ENCODE results near the gene NOL9. TPM values are rescaled to one million over a fixed set of nuclear protein-coding genes. Genes with fewer than 3 reads are reported as not detected.
"Not testable (repeated sequence)": the region's sequence is repeated elsewhere in the genome, so short reads cannot be mapped to it uniquely, and the experiment has no call there.

NOL9 gene
- total and polyA plus RNA-seq, 4 donors, result 13.2 to 26.2 (median 23.7) TPM

DNA sequence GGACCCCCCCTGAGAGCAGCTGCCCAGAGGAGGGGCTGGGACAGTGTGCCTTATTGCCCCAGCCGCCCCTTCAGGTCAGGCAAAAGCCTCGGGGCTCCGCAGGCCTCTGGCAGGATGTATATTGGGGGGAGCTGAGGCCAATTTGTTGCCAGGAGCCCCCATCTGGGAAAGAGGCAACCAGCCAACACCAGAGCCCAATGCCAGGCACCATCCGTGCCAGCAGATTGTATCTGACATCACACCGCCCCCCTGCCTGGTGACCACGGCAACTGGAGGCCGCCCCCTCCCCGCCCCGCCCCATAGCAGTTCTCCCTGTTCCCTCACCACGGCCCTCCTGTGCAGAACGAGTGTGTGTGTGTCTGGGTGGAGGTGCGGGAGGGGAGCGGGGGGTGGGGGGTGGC, 59.3 kb downstream of the NOL9 start:
- 28% methylated on average over 2 of the region's 13 CpGs for WGBS (ENCODE audit: insufficient coverage)
- H3K36me3 ChIP-seq (ENCODE audit: control insufficient read depth, insufficient read depth, low read length), result peaks cover 12% of the 10 kb centered on the region
- peak in 2 of 6 donors; percentile 78 to 79 for DNase-seq (ENCODE audit: low read depth in 4 of 6, low spot score in 6 of 6)
- H3K4me3 ChIP-seq (ENCODE audit: low read depth, low read length), result no peak overlapping the region
- no peak overlapping the region for H3K27ac ChIP-seq (ENCODE audit: low read depth, low read length)
- H3K4me1 ChIP-seq (ENCODE audit: control insufficient read depth, insufficient read depth, low read length), result peaks cover 70% of the 10 kb centered on the region
- no peaks in the 10 kb centered on the region for H3K9me3 ChIP-seq (ENCODE audit: control insufficient read depth, insufficient read depth, low read length)
- H3K27me3 ChIP-seq (ENCODE audit: control insufficient read depth, insufficient read depth, low read length), result peaks cover 3% of the 10 kb centered on the region

DNA sequence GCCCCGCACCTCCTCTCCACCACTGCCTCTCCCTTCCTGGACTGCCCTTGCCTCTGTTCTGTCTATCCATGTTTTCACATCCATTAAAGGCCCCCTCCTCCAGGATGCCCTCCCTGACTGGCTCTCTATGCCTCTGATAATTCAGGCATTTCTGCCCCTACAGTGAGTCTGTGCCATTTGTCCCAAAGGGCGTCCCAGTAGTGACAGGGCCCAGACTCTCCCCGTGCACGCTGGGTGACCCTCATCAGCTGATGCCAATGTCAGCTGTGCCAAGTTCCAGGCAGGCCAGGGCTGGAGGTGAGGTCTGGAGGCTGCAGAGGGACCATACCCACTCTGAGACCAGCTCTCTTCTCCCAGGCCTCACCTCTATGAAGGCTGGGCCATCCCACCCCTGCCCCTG, 59.7 kb downstream of the NOL9 start:
- Histone ChIP-seq H3K9me3 (ENCODE audit: control insufficient read depth, insufficient read depth, low read length) (no peaks in the 10 kb centered on the region), H3K4me3 (ENCODE audit: low read depth, low read length) (no peak overlapping the region), H3K4me1 (ENCODE audit: control insufficient read depth, insufficient read depth, low read length) (peaks cover 74% of the 10 kb centered on the region), H3K36me3 (ENCODE audit: control insufficient read depth, insufficient read depth, low read length) (peaks cover 12% of the 10 kb centered on the region), H3K27ac (ENCODE audit: low read depth, low read length) (no peak overlapping the region), H3K27me3 (ENCODE audit: control insufficient read depth, insufficient read depth, low read length) (peaks cover 3% of the 10 kb centered on the region)
- 37% methylated on average over 3 of the region's 4 CpGs for WGBS (ENCODE audit: insufficient coverage)
- DNase-seq (ENCODE audit: low read depth in 4 of 6, low spot score in 6 of 6), result peak in 1 of 6 donors; percentile 14

DNA sequence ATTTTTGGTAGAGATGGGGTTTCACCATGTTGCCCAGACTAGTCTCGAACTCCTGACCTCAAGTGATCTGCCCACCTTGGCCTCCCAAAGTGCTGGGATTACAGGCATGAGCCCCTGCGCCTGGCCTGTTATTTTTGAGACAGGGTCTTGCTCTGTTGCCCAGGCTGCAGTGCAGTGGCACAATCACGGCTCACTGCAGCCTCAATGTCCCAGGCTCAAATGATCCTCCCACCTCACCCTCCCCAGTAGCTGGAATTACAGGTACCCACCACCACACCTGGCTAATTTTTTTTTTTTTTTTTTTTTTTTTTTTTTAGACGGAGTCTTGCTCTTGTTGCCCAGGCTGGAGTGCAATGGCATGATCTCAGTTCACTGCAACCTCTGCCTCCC, 60.5 kb downstream of the NOL9 start:
- H3K9me3 ChIP-seq (ENCODE audit: control insufficient read depth, insufficient read depth, low read length); H3K4me3 ChIP-seq (ENCODE audit: low read depth, low read length); H3K27ac ChIP-seq (ENCODE audit: low read depth, low read length); DNase-seq (ENCODE audit: low read depth in 4 of 6, low spot score in 6 of 6); H3K27me3 ChIP-seq (ENCODE audit: control insufficient read depth, insufficient read depth, low read length): not testable (repeated sequence)
- Histone ChIP-seq H3K4me1 (ENCODE audit: control insufficient read depth, insufficient read depth, low read length) (peaks cover 74% of the 10 kb centered on the region), H3K36me3 (ENCODE audit: control insufficient read depth, insufficient read depth, low read length) (peaks cover 19% of the 10 kb centered on the region)
- 100% methylated on average over 1 of the region's 4 CpGs for WGBS (ENCODE audit: insufficient coverage)

DNA sequence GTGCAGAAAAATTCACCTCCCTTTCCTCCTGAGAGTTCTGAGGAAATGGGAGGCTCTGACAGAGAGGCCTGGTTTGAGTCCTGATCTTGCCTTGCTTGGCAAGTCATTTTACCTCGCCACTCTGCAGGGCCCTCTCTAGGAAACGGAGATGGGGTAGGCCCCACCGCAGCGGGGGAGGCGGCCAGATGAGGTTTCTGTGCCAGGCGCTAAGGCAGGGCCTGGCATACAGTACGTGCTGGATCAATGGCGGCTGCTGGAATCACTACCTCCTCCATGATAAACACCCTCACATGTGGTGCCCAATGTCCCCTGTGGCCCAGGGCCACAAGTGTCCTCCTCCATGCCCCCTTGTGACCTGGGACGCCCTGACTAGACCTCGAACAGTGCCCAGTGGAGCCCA, 62.3 kb downstream of the NOL9 start:
- peaks cover 22% of the 10 kb centered on the region for H3K36me3 ChIP-seq (ENCODE audit: control insufficient read depth, insufficient read depth, low read length)
- peaks cover 3% of the 10 kb centered on the region for H3K27me3 ChIP-seq (ENCODE audit: control insufficient read depth, insufficient read depth, low read length)
- H3K4me3 ChIP-seq (ENCODE audit: low read depth, low read length), result no peak overlapping the region
- peaks cover 61% of the 10 kb centered on the region for H3K4me1 ChIP-seq (ENCODE audit: control insufficient read depth, insufficient read depth, low read length)
- H3K27ac ChIP-seq (ENCODE audit: low read depth, low read length), result no peak overlapping the region
- no peak for DNase-seq (ENCODE audit: low read depth in 4 of 6, low spot score in 6 of 6)
- 68% methylated on average over 6 of the region's 10 CpGs for WGBS (ENCODE audit: insufficient coverage)
- no peaks in the 10 kb centered on the region for H3K9me3 ChIP-seq (ENCODE audit: control insufficient read depth, insufficient read depth, low read length)

DNA sequence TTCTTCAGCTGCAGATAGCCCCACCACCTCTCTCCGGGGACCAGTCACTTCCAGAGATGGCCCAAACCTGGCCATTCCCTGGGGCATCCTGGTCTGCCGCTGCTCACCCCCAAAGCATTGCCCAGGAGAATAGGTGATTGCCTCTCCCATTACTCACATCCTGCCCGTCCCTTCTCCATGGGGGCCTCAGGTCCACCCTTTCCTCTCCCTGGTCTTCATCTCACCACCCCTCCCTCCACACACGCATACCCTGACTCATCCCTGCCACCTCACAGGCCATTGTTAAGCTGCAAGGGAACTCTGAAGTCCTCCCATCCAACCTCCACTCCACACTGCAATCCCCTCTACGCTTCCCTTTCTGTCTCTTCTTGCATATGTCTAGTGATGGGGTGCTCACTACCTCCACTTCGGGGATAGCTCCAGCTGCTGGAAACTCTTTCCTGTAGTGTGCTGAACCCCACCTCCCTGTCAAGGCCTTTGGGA, 62.8 kb downstream of the NOL9 start, which contains the start of gene PLEKHG5:
Gene PLEKHG5, minus strand, starts transcription at position 188 of the 483 bp plus-strand sequence. CDS start 14,096 bp downstream, outside the sequence.
- H3K4me3 ChIP-seq (ENCODE audit: low read depth, low read length), result peak within 1 kb of the TSS; percentile 39
- no peak within 1 kb of the TSS for H3K27ac ChIP-seq (ENCODE audit: low read depth, low read length)
- H3K4me1 ChIP-seq (ENCODE audit: control insufficient read depth, insufficient read depth, low read length), result peaks cover 60% of the 10 kb centered on the region

DNA sequence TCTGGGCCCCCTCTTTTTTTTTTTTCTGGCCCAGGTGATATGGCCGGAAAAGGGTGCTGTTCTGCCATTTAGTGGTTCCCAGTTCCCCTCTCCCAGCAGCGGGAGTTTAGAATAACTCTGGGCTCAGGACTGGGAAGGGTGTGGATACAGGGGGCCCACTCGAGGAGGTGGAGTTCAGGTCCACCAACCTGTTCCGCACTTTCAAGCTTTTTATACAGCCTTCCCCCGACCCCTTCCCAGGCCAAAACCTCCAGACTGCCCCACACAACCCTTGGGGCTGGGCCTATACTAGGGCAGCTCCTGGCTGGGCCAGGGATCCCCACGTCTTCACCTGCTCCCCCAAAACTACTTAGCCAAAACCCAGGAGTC, 63.2 kb downstream of the NOL9 start:
- Histone ChIP-seq H3K4me1 (ENCODE audit: control insufficient read depth, insufficient read depth, low read length) (peaks cover 60% of the 10 kb centered on the region), H3K27ac (ENCODE audit: low read depth, low read length) (no peak overlapping the region)
- WGBS (ENCODE audit: insufficient coverage), result 49% methylated on average over 3 of the region's 6 CpGs

More for the DNA sequence above, 62.8 kb downstream of the NOL9 start, which contains the start of gene PLEKHG5:
- H3K9me3 ChIP-seq (ENCODE audit: control insufficient read depth, insufficient read depth, low read length), result no peaks in the 10 kb centered on the region
- no peak for DNase-seq (ENCODE audit: low read depth in 4 of 6, low spot score in 6 of 6)
- 67% methylated on average over 6 of the region's 6 CpGs for WGBS (ENCODE audit: insufficient coverage)
- H3K36me3 ChIP-seq (ENCODE audit: control insufficient read depth, insufficient read depth, low read length), result peaks cover 22% of the 10 kb centered on the region
- peaks cover under 1% of the 10 kb centered on the region for H3K27me3 ChIP-seq (ENCODE audit: control insufficient read depth, insufficient read depth, low read length)

DNA sequence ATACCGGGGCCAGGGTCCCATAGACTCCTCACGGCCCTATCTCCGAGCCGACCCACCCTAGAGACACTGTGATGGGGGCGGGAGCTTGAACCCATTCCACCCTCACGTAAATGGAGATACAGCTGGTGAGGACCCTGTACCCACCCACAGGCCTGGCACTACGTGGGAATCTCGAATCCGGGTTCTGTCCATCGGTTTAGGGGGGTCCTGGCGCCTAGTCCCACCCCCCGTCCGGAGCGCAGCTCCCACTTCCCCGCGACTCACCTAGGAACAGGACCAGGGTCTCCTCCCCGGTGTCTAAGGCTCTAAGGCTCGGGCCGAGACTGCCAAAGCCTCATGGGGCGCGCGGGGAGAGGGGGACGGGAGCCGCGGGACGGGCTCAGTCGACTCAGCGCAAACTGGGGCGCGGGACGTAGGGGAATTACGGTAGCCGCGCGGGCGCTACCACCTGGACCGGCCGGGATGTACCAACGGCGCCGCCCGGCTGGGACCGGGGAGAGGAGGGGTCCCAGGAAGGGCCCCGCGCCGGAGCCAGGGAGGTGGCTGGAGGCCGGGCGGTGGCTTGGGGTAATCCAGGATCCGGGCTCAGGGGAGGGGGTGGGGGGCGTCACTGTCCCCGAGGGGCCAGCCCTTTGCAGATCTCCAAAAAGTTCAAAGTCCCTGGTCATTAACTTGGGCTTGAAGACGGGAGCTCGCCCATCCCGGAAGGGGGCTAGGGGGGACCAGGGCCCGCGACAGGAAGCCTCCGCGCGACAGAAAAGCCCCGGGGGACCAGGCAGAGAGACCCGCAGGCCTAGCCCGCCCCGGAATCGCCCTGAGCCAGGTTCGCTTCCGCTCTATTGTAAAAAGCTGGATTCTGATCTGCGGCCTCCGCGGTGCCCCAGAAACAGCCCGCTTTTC, 63.9 kb downstream of the NOL9 start:
- no peak overlapping the region for H3K27ac ChIP-seq (ENCODE audit: low read depth, low read length)

More for the DNA sequence above, 63.2 kb downstream of the NOL9 start:
- H3K36me3 ChIP-seq (ENCODE audit: control insufficient read depth, insufficient read depth, low read length), result peaks cover 22% of the 10 kb centered on the region
- no peak for DNase-seq (ENCODE audit: low read depth in 4 of 6, low spot score in 6 of 6)
- no peaks in the 10 kb centered on the region for H3K9me3 ChIP-seq (ENCODE audit: control insufficient read depth, insufficient read depth, low read length)
- peaks cover 4% of the 10 kb centered on the region for H3K27me3 ChIP-seq (ENCODE audit: control insufficient read depth, insufficient read depth, low read length)
- H3K4me3 ChIP-seq (ENCODE audit: low read depth, low read length), result peak overlapping the region; percentile 39

DNA sequence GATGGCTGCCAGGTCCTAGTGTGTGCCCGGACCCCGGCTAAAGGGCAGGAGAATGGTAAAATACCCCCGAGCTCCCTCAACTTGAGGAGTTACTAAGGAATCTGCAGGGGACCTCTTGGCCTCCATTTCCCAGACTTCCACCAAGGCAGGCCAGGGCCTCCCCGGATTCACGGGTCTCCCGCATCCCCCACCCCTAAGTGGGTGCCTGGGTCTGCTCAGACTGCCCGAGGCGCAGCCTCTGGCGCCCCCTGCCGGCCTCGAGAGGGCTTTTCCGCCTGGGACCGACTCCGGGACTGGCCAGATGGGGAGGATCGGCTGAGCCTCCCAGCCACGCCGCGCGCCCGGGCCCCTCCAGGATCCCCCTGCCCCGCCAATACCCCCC, 64.5 kb downstream of the NOL9 start:
- Histone ChIP-seq H3K27me3 (ENCODE audit: control insufficient read depth, insufficient read depth, low read length) (peaks cover 12% of the 10 kb centered on the region), H3K27ac (ENCODE audit: low read depth, low read length) (no peak overlapping the region), H3K36me3 (ENCODE audit: control insufficient read depth, insufficient read depth, low read length) (peaks cover 19% of the 10 kb centered on the region), H3K9me3 (ENCODE audit: control insufficient read depth, insufficient read depth, low read length) (no peaks in the 10 kb centered on the region), H3K4me3 (ENCODE audit: low read depth, low read length) (peak overlapping the region; percentile 39), H3K4me1 (ENCODE audit: control insufficient read depth, insufficient read depth, low read length) (peaks cover 57% of the 10 kb centered on the region)
- 9% methylated on average over 21 of the region's 21 CpGs for whole genome bisulfite sequencing (ENCODE audit: insufficient coverage)
- peak in 2 of 6 donors; percentile 82 to 88 for DNase-seq (ENCODE audit: low read depth in 4 of 6, low spot score in 6 of 6)

More for the DNA sequence above, 63.9 kb downstream of the NOL9 start:
- peaks cover 22% of the 10 kb centered on the region for H3K36me3 ChIP-seq (ENCODE audit: control insufficient read depth, insufficient read depth, low read length)
- peaks cover 59% of the 10 kb centered on the region for H3K4me1 ChIP-seq (ENCODE audit: control insufficient read depth, insufficient read depth, low read length)
- under 1% methylated on average over 69 of the region's 70 CpGs for WGBS (ENCODE audit: insufficient coverage)
- no peaks in the 10 kb centered on the region for H3K9me3 ChIP-seq (ENCODE audit: control insufficient read depth, insufficient read depth, low read length)
- H3K27me3 ChIP-seq (ENCODE audit: control insufficient read depth, insufficient read depth, low read length), result peaks cover 9% of the 10 kb centered on the region
- DNase-seq (ENCODE audit: low read depth in 4 of 6, low spot score in 6 of 6), result peak in 2 of 6 donors; percentile 78 to 85
- H3K4me3 ChIP-seq (ENCODE audit: low read depth, low read length), result peak overlapping the region; percentile 39

DNA sequence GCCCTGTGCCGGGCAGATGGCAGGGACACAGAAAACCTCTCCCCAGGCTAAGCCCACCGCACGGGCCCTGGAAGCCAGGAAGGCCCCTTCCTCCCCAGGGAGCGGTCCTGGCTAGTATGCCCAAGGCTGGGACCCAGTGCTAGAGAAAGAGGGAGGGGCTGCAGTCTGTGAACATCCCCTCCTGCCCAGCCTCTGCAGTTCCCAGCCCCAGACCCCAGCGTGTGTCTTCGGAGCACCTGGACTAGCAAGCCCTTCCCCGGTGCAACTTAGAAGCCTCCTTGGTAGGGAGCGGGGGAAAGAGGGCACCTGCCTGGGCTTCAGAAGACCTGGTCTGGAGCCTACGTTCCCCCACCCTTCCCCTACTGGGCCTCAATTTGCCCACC, 64.9 kb downstream of the NOL9 start:
- H3K4me3 ChIP-seq (ENCODE audit: low read depth, low read length), result no peak overlapping the region
- 82% methylated on average over 9 of the region's 9 CpGs for WGBS (ENCODE audit: insufficient coverage)
- H3K27ac ChIP-seq (ENCODE audit: low read depth, low read length), result no peak overlapping the region

More for the DNA sequence above, 64.9 kb downstream of the NOL9 start:
- DNase-seq (ENCODE audit: low read depth in 4 of 6, low spot score in 6 of 6), result no peak
- Histone ChIP-seq H3K9me3 (ENCODE audit: control insufficient read depth, insufficient read depth, low read length) (no peaks in the 10 kb centered on the region), H3K36me3 (ENCODE audit: control insufficient read depth, insufficient read depth, low read length) (peaks cover 16% of the 10 kb centered on the region), H3K27me3 (ENCODE audit: control insufficient read depth, insufficient read depth, low read length) (peaks cover 12% of the 10 kb centered on the region), H3K4me1 (ENCODE audit: control insufficient read depth, insufficient read depth, low read length) (peaks cover 57% of the 10 kb centered on the region)
